ENCODE results near the gene CPM.

- TF ChIP-seq CTCF (conservative IDR thresholded peaks at IDR 0.05) (no peak), EZH2 (IDR thresholded peaks at IDR 0.05; ENCODE audit: low read depth) (no peak)
These were observed 90.8 kb downstream of the CPM start for GRCh38 chr12:68842123-68842522.
